DMS153 treated with DMSO at 0.1 percent for 48 hours (cell line): Measurements from ENCODE around the gene PIEZO1.
"Not testable (repeated sequence)": the region's sequence is repeated elsewhere in the genome, so short reads cannot be mapped to it uniquely, and the experiment has no call there.

Source experiments
- DNase-seq: peaks from one replicate; lab custom pipeline; 2025; ENCODE audit not compliant: unreplicated experiment; lab: John Stamatoyannopoulos, UW

The PIEZO1 gene

GRCh38 chr16:88804552-88805339 lies 19.7 kb upstream of the PIEZO1 start:
- no peak for DNase-seq

GRCh38 chr16:88804173-88804551 lies 19.1 kb upstream of the PIEZO1 start:
- DNase-seq, result no peak

- DNase-seq, result peak; percentile 82
Observed at GRCh38 chr16:88803264-88803987, 18.4 kb upstream of the PIEZO1 start, which contains the start of gene CDT1. Gene CDT1 (plus strand): TSS chr16:88803789. CDS start chr16:88803832, 43 bp downstream.

GRCh38 chr16:88800277-88800592 lies 15.2 kb upstream of the PIEZO1 start:
- no peak for DNase-seq

- no peak for DNase-seq
Observed at GRCh38 chr16:88799569-88800276, 14.7 kb upstream of the PIEZO1 start.

- DNase-seq, result no peak
Observed at GRCh38 chr16:88798772-88799455, 13.9 kb upstream of the PIEZO1 start.

- DNase-seq, result no peak
Observed at GRCh38 chr16:88798073-88798472, 13.1 kb upstream of the PIEZO1 start.

- no peak for DNase-seq
Observed at GRCh38 chr16:88796278-88796677, 11.3 kb upstream of the PIEZO1 start.

- DNase-seq, result no peak
Observed at GRCh38 chr16:88793251-88793954, 8.4 kb upstream of the PIEZO1 start.

- no peak for DNase-seq
Observed at GRCh38 chr16:88792668-88793250, 7.7 kb upstream of the PIEZO1 start.

- DNase-seq, result no peak
Observed at GRCh38 chr16:88792078-88792550, 7.1 kb upstream of the PIEZO1 start.

- DNase-seq, result no peak
Observed at GRCh38 chr16:88790312-88791211, 5.5 kb upstream of the PIEZO1 start.

- no peak for DNase-seq
Observed at GRCh38 chr16:88789594-88789993, 4.6 kb upstream of the PIEZO1 start.

GRCh38 chr16:88788749-88789148 lies 3.7 kb upstream of the PIEZO1 start:
- not testable (repeated sequence) for DNase-seq

- DNase-seq, result no peak
Observed at GRCh38 chr16:88787579-88788314, 2.7 kb upstream of the PIEZO1 start.

- DNase-seq, result no peak
Observed at GRCh38 chr16:88784856-88785105, 239 bp downstream of the PIEZO1 start.

- DNase-seq, result no peak
Observed at GRCh38 chr16:88784074-88784855, 755 bp downstream of the PIEZO1 start.
